ENCODE results near the gene STAT3.

DNA sequence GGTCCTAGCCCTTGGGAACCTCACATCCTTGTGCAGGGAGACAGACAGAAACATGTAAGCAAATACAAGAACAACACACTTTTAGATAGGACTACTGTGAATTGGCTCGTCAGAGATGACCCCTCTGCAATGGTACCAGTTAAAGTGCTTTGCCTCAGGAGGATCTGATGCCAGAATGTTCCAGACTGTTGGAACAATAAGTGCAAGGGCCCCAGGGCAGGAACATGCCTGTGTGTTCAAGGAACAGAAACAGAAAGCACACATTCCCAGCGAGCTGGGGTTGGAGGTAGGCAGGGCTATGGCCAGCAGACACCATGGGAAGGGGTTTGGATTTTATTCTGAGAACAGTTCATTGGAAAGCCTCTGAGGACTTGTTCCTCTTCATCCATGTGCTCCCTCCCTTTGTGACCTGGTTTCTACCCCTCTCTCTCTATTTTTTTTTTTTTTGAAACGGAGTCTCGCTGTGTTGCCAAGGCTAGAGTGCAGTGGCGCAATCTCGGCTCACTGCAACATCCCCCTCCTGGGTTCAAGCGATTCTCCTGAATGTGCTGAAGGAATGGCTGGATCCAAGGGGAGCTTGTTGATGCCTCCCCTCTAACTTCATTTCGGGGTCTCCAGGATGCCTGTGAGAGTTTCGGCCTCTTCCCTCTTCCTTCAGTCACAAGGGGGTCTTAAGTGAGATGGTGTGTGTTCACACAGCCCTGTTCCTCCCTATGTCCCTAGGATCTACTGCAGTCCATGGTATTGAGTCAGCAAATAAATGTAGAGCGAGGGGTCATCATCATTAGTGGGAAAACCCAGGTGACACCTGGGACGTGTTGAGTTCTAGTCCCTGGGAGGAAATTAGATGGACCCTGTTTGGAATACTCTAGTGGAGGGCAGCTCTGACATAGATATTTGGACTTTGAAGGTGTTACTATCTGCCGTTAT, 93.5 kb downstream of the STAT3 start:
- no peak for TF ChIP-seq POLR2A (IDR thresholded peaks at IDR 0.05)
- no peak for TF ChIP-seq CTCF (IDR thresholded peaks at IDR 0.05)
